Measurements from ENCODE around the gene TLR4.

DNA sequence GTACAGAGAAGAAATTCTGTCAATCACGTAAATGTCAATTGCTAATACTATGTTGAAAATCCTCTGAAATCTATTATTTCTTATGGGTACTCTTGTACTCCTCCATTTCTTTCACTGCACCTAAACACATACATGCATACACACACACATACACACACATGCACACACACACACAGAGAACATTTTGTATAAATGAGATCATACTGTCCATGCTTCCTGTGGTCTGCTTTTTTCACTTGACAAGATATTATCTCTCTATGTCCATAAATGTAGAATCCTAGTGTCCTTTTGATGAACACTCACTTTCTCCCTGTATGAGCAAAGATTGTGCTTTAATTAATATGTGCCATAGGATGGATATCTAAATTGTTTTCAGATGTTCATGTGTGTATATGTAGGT, 32.7 kb upstream of the TLR4 start:
- TF ChIP-seq, protein P1, sequence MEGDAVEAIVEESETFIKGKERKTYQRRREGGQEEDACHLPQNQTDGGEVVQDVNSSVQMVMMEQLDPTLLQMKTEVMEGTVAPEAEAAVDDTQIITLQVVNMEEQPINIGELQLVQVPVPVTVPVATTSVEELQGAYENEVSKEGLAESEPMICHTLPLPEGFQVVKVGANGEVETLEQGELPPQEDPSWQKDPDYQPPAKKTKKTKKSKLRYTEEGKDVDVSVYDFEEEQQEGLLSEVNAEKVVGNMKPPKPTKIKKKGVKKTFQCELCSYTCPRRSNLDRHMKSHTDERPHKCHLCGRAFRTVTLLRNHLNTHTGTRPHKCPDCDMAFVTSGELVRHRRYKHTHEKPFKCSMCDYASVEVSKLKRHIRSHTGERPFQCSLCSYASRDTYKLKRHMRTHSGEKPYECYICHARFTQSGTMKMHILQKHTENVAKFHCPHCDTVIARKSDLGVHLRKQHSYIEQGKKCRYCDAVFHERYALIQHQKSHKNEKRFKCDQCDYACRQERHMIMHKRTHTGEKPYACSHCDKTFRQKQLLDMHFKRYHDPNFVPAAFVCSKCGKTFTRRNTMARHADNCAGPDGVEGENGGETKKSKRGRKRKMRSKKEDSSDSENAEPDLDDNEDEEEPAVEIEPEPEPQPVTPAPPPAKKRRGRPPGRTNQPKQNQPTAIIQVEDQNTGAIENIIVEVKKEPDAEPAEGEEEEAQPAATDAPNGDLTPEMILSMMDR (IDR thresholded peaks at IDR 0.05; ENCODE audit: insufficient read depth, low read depth, low read length) = no peak
- TF ChIP-seq EZH2 (IDR thresholded peaks at IDR 0.05; ENCODE audit: insufficient read depth, low read length) = no peak
